WI38 (cell line): ENCODE measurements around the gene FN3KRP.
A peak's percentile ranks its signal among the peaks of the same experiment; 100 is the strongest.

ENCODE experiments used
- H3K4me3 ChIP-seq: 2 replicates; pipeline ENCODE4 v1.5.1; 2011; ENCODE audit warnings: low read depth, mild to moderate bottlenecking, control low read depth, low read length
- TF ChIP-seq, protein P1 (sequence below): IDR thresholded peaks from 2 replicates; pipeline ENCODE4 v1.5.1; 2012; ENCODE audit warnings: low read depth, mild to moderate bottlenecking, control low read depth, low read length

The FN3KRP gene

DNA sequence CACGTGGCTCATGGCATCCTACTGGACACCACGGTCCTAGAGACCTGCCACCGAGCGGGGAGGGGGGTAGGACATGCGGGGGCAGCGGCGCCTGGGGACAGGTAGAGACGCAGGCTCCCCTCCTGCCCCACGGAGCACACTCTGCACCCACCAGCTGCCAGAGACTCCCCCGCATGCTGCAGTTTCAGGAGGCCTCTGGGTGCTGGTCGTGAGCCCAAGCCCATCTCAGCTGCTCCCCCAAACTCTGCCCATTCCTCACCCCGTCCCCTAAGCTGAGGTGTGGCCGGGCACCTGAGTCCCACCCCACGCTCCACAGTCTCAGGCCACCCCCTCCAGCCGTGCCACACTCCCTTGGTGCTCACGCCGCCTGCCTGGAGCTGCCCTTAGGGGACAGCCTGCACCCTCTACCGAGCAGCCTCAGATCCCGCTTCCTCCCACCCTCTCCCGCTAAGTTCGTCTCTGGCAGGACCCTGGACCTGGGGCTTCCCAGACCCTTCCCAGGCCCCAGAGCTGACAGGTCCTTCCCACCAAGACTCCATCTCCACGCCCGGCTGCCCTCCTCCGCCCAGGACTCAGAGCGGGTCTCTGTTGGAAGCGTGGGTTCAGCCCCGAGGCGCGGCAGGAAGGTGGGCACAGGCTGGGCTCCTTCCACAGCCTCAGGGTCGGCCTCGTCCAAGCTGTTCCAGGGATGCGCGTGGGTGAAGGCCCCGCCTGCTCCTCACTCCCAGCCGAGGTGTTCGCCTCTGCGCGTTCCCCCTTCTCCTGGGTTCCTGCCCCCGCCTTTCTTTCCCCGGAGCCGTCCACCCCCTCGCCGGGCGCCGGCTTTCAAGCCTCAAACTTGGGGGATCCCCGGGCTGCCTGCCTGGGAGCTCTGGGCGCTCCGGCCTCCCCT lies 19.3 kb upstream of the FN3KRP start:
- TF ChIP-seq, protein P1, sequence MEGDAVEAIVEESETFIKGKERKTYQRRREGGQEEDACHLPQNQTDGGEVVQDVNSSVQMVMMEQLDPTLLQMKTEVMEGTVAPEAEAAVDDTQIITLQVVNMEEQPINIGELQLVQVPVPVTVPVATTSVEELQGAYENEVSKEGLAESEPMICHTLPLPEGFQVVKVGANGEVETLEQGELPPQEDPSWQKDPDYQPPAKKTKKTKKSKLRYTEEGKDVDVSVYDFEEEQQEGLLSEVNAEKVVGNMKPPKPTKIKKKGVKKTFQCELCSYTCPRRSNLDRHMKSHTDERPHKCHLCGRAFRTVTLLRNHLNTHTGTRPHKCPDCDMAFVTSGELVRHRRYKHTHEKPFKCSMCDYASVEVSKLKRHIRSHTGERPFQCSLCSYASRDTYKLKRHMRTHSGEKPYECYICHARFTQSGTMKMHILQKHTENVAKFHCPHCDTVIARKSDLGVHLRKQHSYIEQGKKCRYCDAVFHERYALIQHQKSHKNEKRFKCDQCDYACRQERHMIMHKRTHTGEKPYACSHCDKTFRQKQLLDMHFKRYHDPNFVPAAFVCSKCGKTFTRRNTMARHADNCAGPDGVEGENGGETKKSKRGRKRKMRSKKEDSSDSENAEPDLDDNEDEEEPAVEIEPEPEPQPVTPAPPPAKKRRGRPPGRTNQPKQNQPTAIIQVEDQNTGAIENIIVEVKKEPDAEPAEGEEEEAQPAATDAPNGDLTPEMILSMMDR = no peak
- peak overlapping the region; percentile 63 for H3K4me3 ChIP-seq

DNA sequence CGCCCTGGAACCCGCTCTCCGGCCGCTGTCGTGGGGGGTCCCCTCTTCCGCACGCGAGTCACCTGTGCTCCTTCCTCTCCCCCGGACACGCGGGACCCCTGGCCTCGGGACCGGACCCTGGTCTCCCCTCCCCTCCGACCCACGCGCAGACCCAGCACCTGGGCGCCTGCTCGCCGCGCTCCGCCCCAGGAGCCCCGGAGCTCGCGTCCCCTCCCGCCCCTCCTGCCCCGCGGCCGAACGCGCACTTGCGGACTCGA lies 18.8 kb upstream of the FN3KRP start:
- TF ChIP-seq, protein P1 = no peak
- peak overlapping the region; percentile 63 for H3K4me3 ChIP-seq

- TF ChIP-seq, protein P1 = no peak
Observed at GRCh38 chr17:82698065-82698973, 18.2 kb upstream of the FN3KRP start, which contains the start of gene RAB40B. TSS of gene RAB40B (minus strand) at chr17:82698698. CDS start at chr17:82698596, 102 bp downstream.

GRCh38 chr17:82698974-82699442 lies 17.5 kb upstream of the FN3KRP start:
- TF ChIP-seq, protein P1 = no peak
- peak overlapping the region; percentile 65 for H3K4me3 ChIP-seq

More at GRCh38 chr17:82698065-82698973, 18.2 kb upstream of the FN3KRP start, which contains the start of gene RAB40B:
- H3K4me3 ChIP-seq = peak within 1 kb of the TSS; percentile 65

DNA sequence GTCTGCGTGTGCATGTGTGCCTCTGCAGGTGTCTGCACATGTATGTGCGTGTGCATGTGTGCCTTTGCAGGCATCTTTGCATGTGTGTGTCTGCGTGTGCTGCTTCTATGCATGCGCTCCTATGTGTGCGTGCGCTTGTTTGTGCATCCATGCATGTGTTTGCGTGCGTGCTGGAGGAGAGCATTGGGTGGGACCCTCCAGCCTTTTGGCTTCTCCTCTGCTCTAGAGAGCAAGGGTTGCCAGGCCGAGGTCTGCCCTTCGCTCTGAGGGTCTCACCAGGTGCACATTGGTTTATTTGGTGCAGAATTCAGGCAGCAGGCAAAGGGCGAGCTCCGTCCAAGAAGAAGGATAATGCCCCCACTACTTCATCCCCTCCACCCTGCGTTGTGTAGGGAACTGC lies 17.0 kb upstream of the FN3KRP start:
- H3K4me3 ChIP-seq = no peak overlapping the region
- TF ChIP-seq, protein P1 = no peak

DNA sequence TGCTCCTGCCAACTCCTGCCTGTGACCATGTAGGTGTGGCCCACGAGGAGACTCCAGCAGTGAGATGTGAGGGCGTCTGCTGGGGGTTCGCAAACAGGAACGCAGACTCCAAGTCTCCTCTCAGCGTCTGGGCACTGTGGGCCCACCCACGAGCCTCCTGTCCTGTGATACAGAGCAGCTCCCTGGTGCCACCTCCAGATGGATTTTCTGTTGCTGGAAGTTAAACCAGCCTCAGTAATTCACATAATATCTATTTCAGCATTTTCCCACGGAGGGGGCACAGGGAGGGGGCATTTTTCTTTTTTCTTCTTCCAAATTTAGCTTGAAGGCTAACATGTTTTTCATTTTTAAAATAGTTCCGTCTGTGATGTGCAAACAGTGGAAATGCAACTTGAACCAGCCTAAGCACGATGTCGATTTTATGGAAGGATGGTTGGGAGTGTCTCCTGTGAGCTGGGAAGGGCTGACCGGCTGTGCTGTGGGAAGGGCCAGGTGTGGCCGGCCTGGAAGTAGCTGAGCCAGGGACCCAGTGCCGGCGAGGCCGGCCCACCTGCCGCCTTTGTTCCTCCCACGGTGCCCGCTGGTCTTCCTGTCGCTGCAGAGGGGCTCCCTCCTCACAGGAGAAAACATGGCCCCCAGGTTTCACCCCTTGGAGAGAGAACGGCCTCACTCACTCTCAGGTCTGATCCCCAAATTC lies 14.1 kb upstream of the FN3KRP start:
- no peak overlapping the region for H3K4me3 ChIP-seq
- TF ChIP-seq, protein P1 = no peak
